GM13976 (cell line): ENCODE measurements around the gene EZH2.

Experiments used
- DNase-seq: peaks from one replicate; pipeline ENCODE4 v3.0.0; 2012; ENCODE audit warnings: low spot score
- CTCF ChIP-seq: IDR thresholded peaks from 2 replicates; pipeline ENCODE4 v1.5.1; 2012; ENCODE audit warnings: borderline replicate concordance, mild to moderate bottlenecking; ENCODE audit not compliant: insufficient read depth; ENCODE audit errors: extremely low read depth, missing control alignments, control extremely low read depth
- in situ Hi-C: fragments of 300-500 bp; cut with MboI; formaldehyde crosslinking; loops from one replicate; pipeline ENCODE4 v1.12.0; 2022; ENCODE audit warnings: low sequenced_read_pairs, mixed read lengths, inconsistent platforms; ENCODE audit not compliant: unreplicated experiment

EZH2 gene

GRCh38 chr7:148905093-148905666 lies 21.1 kb upstream of the EZH2 start:
- DNase-seq: no peak
- in situ Hi-C loops: no loop called here
- TF ChIP-seq CTCF: no peak

- no peak for DNase-seq
- TF ChIP-seq CTCF: no peak
- in situ Hi-C loops: no loop called here
Observed at GRCh38 chr7:148903504-148903903, 19.4 kb upstream of the EZH2 start.

GRCh38 chr7:148901178-148901577 lies 17.1 kb upstream of the EZH2 start:
- no peak for TF ChIP-seq CTCF
- in situ Hi-C loops: no loop called here
- DNase-seq: no peak

- no peak for TF ChIP-seq CTCF
- in situ Hi-C loops: no loop called here
Observed at GRCh38 chr7:148898845-148899484, 14.9 kb upstream of the EZH2 start.

GRCh38 chr7:148894591-148894990 lies 10.5 kb upstream of the EZH2 start:
- DNase-seq: no peak
- in situ Hi-C loops: no loop called here
- TF ChIP-seq CTCF: no peak

More at GRCh38 chr7:148898845-148899484, 14.9 kb upstream of the EZH2 start:
- no peak for DNase-seq

- TF ChIP-seq CTCF: no peak
- DNase-seq: no peak
- in situ Hi-C loops: no loop called here
Observed at GRCh38 chr7:148893071-148893470, 9.0 kb upstream of the EZH2 start.
